DMS53 treated with DMSO at 0.1 percent for 48 hours (cell line): ENCODE results near the gene ZNF766.
A peak's percentile ranks its signal among the peaks of the same experiment; 100 is the strongest.
"Not testable (repeated sequence)": the region's sequence is repeated elsewhere in the genome, so short reads cannot be mapped to it uniquely, and the experiment has no call there.

Experiments used
- DNase-seq: peaks from one replicate; lab custom pipeline; 2025; ENCODE audit not compliant: unreplicated experiment; lab: John Stamatoyannopoulos, UW

ZNF766 gene

GRCh38 chr19:52269338-52270261 is at the start of gene ZNF766:
ZNF766 (plus strand) TSS chr19:52269587; CDS start chr19:52269614, 27 bp downstream.
- DNase-seq = peak; percentile 87

- no peak for DNase-seq
Measured at GRCh38 chr19:52219611-52220010, 49.8 kb upstream of the ZNF766 start.

- no peak for DNase-seq
Measured at GRCh38 chr19:52221031-52221430, 48.4 kb upstream of the ZNF766 start.

GRCh38 chr19:52221831-52222375 is 47.5 kb upstream of the ZNF766 start:
- DNase-seq = no peak

GRCh38 chr19:52224211-52224610 is 45.2 kb upstream of the ZNF766 start:
- DNase-seq = no peak

GRCh38 chr19:52226652-52227051 is 42.7 kb upstream of the ZNF766 start:
- no peak for DNase-seq

GRCh38 chr19:52227196-52227940 is 42.0 kb upstream of the ZNF766 start:
- DNase-seq = no peak

- DNase-seq = no peak
Measured at GRCh38 chr19:52227980-52228379, 41.4 kb upstream of the ZNF766 start.

GRCh38 chr19:52229524-52229923 is 39.9 kb upstream of the ZNF766 start:
- no peak for DNase-seq

GRCh38 chr19:52230685-52231084 is 38.7 kb upstream of the ZNF766 start:
- DNase-seq = no peak

- no peak for DNase-seq
Measured at GRCh38 chr19:52231154-52231910, 38.1 kb upstream of the ZNF766 start.

GRCh38 chr19:52234406-52234805 is 35.0 kb upstream of the ZNF766 start:
- no peak for DNase-seq

GRCh38 chr19:52237197-52237596 is 32.2 kb upstream of the ZNF766 start:
- DNase-seq = no peak

- DNase-seq = peak; percentile 48
Measured at GRCh38 chr19:52237771-52238400, 31.5 kb upstream of the ZNF766 start.

GRCh38 chr19:52244021-52244420 is 25.4 kb upstream of the ZNF766 start:
- no peak for DNase-seq

GRCh38 chr19:52248241-52248640 is 21.1 kb upstream of the ZNF766 start:
- peak; percentile 48 for DNase-seq

- no peak for DNase-seq
Measured at GRCh38 chr19:52258426-52258825, 11.0 kb upstream of the ZNF766 start.

GRCh38 chr19:52265556-52265955 is 3.8 kb upstream of the ZNF766 start:
- DNase-seq = not testable (repeated sequence)

GRCh38 chr19:52270266-52270885 is 989 bp downstream of the ZNF766 start:
- no peak for DNase-seq

- DNase-seq = no peak
Measured at GRCh38 chr19:52273301-52273700, 3.9 kb downstream of the ZNF766 start.
